LoVo (cell line): ENCODE results near the gene TAF4.
"Not testable (repeated sequence)": the region's sequence is repeated elsewhere in the genome, so short reads cannot be mapped to it uniquely, and the experiment has no call there.

Experiments
- DNase-seq: peaks from one replicate; pipeline ENCODE4 v3.0.0-alpha.2; 2016; ENCODE audit warnings: low spot score

Gene TAF4

DNA sequence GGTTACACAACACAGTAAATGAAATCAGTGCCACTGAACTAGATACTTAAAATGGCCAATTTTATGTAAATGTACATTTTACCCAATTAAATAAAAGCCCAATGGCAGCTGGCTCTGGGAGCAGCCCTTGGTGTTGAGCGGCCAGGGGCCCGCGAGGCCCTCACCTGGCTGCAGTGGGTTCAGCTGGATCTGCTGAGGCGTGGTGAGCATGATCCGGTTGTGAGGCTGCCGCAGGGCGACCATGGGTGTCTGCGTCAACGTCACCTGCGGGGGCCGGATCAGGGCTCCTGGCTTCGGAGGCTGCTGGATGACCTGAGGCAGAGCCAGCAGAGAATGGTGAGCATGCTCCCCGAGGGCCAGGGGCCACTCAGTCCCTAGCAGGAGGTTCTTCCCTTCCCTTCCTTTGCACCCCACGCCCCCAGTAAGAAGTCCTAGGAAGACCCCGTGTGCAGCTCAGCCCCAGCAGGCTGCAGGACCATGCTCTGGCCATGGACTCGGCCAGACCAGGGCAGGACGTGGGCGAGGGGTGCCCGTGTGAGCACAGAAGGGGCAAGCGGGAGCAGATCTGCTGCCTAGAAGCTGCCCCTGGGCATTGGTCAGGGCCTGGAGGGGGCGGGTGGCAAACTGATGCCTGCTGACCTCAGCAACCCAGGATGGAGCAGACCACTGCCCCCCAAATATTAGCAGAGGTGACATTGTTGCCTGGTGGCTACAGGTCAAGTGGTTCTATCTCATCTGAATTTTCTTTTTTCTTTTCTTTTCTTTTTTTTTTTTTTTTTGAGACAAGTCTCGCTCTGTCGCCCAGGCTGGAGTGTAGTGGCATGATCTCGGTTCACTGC, 61.9 kb downstream of the TAF4 start:
- no peak for DNase-seq

DNA sequence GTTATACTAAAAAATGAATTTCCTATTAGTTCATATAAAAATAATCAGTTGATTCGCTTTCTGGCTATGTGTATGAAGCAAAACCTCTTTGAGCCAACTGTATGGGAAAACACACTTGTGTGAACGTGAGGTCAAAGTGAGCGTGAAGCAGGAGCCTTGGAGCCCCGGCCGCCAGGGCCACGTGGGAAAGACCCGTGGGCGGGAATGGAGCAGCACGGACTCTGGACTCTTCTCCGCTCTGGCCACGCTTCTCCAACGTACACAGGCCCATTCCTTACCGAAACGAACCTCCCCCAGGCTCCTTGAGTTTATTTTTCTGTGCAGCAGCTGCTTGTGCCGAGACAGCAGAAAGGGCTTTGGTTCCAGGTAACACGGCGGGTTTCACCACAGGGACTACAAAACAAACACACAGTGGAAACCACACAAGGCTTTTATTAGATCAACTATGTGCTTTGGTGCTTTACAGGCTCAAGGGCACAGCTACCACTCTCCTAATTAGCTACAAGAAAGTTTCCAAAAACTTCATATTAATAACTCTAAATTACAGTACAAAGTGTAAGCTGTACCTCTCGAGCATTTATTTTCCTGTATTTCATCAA, 62.7 kb downstream of the TAF4 start:
- DNase-seq = no peak

DNA sequence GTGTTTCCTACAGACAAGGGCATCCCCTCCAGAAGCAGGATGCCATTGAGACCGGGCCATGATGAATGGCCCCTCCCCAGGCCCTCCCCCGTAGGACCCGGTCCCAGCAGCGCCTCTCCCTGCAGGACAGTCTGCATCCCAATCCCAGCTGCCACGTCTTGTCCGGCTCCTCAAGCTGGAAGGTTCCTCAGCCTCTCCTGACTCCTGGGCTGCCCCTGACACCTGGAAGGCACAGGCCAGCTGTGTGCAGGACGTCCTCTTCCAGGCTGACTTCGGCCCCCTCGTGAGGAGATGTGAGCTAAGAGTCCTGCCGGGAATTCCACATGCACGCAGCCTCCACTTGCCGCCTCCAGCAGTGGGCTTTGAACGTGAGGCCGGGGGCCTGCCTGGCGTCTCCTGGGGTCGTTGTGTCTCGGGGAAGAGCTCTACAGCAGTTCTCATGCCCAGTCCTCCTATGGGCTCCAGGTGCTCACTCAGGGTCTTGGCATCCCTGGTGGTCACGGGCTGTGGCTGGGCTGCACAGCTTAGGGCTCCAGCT, 64.4 kb downstream of the TAF4 start:
- DNase-seq = no peak

DNA sequence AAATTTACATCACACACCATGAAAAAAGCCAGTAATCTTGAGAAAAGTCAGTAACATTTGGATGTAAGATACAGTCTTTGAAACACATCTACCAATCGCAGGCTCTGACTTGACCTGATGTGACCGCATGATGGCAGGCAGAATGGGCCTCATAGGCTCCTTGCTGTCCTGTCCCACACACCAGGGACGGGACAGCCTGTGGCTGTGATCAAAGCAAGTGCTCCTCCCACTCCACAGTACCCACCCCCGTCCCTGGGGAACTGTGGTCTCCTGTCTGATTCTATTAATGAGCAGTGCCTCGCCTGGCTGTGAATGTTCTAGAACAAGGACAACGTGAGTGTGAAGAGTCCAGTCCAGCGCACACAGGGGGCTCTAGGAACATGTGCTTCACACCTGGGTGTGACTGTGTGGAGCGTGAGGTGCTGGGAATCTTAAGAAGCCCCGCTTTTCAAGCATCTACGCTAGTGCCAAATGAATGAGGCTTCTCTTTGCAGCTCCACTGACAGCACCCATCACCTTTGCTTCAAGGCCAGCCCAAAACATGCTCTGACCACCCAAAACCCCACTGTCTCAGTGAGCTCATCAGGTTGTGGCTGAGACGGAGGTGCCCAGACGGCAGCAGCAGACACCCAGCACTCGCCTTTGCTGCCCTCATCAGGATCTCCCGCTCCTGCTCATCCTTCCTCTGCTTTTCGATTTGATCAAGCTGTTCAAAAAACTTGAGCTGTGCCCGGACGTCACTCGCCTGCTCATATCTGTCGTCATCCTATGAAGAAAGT, 67.1 kb downstream of the TAF4 start:
- DNase-seq = no peak

DNA sequence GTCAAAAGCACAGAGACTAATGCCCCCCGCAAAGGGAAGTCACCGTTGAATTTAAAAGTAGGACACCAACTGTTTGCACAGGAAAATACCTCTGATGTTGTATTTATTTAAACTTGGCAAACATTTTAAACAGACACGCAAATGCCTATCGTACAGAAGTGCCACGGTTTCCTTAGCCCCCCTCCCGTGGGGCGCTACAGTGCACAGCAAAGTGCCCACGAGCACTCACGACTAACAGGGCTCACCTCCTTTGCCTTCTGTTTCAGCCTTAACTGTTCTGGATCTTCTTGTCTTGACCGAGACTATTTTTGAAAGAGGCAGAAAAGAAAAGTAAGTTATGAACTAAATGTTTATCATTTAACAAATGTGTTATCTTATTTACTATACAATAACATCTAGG, 67.8 kb downstream of the TAF4 start:
- DNase-seq = no peak

DNA sequence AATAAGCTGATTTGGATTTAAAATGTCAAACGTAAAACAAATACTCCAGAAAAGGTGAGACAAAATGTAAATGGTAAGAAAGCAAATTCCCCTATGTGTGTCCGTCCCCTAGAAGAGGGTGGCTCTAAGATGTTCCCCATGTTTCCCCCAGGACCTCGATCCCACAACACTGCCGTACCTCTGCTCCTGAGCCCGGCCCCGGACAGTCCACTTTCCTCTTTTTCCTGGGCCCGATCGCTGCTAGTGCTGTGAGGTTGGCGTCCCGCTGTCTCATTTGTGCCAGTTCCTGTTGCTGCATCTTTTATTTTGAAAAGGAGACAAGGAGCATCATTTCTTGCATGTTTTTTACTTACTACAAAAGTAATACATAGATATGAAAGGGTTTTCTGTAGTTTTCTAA, 68.3 kb downstream of the TAF4 start:
- DNase-seq = no peak

DNA sequence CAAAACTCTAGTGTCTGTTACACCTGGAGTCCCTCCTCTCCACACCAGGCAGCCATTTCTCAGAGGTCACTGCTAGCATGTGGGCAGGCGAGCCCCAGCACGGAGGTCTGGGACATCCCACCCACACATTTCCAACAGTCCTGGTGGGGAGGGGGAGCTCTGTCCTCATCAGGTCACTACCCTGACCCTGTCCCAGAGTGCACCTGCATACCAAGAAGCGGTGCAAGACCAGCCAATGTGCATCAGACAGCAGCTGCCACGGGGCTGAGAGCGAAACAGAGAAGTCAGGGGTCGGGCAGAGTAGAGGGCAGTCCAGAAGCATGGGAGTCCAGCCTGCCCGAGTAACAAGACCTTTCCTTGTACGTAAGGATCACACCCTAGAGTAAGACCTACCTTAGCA, 71.1 kb downstream of the TAF4 start:
- DNase-seq = no peak

DNA sequence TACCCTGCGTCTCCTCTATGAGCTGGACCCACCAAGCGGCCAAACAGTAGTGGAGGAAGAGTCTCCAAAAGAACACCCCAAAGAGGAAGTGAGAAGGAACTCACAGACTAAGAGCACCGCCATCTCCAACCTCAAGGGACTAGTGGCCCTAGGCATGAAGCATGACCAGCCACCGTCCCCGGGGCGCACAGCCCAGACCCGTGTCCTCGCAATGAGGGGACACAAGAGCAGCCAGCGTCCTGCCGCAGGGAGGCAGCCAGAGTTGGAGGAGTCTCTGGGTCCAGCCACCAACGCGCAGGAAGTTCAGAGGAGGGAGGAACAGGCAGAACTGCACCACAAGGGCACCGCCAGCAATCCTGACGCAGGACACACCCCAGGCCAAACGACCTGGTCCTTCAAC, 72.6 kb downstream of the TAF4 start:
- DNase-seq = no peak

DNA sequence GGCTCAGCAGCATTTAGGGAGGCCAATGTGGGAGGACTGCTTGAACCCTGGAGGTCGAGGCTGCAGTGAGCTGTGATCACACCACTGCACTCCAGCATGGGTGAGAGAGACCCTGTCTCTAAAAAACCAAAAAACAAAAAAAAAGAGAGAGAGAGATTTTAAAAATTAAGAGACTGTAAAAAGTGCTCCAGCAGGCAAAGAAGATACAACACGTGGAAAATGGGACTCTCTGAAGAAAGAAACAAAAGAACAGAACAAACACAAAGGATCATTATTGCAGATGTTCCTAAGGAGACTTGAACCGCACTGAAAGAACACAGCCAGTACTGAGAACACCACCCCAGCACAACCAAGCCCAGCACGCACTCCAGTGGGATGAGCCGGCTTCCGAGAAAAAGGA, 74.2 kb downstream of the TAF4 start:
- no peak for DNase-seq

DNA sequence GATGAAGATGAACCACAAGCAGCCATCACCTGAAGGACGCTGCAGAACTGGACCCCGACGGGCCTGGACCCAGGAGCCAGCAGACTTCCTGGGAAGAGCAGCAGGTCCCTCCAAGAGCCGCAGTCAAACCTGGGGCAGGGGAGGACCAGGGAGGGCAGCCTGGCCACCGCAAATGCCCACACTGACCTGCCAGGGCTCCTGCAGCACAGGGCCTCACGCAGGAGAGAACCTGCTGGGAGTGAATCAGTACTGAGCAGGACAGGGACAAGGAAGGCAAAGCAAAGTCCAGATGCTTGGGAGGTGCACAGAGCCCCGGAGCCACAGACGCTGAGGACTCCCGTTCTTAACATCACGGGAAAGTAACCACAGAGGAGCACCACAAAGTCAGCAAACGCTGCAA, 75.2 kb downstream of the TAF4 start:
- DNase-seq = no peak

DNA sequence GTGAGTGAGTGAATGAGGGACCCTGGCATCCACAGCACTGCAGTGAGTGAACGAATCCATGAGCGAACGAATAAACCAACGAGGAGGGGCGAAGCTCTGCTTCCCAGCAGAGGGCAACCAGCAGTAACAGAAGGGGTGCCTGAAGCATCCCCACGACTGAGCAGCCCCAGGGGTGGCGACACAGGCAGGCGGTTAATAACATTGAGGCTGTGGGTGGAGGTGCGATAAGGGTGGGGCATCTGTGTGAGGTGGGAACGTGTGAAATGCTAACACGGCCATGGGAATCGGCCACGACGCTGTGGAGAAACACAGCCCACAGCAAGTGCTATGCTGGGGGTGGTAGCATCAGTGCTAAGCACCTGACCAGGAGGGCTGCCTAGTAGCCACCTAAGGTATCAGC, 75.9 kb downstream of the TAF4 start:
- no peak for DNase-seq

DNA sequence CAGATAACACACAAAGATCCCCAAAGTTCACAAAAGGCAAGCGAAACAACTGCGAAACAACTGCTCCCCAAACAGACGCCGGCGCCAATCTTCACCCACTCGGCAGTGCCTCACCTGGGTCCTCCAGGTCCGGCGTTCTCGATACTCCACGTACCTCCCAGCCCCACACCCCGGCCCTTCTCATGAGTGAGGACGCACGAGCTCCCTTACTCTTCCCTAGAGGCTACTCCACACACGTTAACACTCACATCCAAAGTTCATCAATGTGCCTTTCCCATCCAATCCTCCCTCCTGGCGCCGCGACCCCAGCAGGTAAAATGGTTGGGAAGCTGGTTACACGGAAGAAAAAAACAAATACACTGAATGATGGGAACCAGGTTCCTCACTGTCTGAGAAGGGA, 77.0 kb downstream of the TAF4 start:
- no peak for DNase-seq

DNA sequence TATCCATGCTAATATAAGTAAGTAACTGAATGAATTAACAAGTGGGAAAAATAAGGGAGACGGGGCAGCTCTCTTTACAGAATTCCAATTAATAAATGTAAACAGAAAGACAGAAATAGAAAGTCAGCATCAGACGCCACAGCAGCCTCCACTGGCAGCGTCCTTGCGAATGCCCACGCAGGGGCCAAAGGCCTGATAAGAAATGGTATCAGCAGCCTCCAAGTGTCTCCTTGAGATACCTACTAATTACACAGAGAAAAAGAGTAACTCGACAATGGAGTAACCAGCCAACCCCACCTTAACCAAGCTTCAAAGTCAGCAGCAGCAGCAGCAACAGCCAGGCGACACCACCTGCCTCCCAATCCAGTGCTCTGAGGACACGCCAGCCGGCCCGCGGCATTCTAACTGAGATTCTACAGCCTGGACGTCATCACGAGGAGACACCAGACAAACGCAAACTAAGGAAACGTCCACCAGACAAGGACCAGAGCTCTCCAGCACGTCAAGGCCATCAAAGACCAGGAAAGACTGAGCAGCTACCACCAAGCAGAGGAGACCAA, 78.8 kb downstream of the TAF4 start:
- DNase-seq = no peak

DNA sequence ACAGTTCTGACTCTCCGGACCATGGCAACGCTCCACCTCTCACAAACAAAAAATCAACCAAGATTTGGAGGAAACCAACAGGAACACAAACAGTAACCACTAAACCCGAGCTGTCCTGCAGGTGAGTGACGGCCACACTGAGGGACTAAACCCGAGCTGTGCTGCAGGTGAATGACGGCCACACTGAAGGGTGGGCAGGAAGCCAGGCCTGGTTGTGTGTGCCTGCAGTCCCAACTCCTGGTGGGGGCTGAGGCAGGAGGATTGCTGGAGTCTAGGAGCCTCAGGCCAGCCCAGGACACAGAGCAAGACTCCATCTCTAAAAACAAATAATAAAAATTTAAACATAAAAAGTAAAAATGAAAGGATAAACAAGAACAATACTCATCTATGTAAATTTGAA, 80.6 kb downstream of the TAF4 start:
- DNase-seq = no peak

DNA sequence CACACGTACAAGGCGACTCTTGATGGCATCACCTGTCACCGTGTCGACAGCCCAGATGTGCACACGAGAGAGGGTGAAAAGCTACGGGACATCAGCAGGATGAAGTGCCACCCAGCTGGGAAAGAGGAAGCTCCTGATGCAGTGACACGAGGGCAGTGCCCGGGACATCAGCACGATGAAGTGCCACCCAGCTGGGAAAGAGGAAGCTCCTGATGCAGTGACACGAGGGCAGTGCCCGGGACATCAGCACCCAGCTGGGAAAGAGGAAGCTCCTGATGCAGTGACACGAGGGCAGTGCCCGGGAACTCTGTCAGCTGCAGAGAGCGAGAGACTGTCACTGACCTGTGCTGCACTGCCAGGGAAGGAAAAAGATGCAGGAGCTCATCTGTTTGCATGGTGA, 81.2 kb downstream of the TAF4 start:
- DNase-seq = not testable (repeated sequence)

DNA sequence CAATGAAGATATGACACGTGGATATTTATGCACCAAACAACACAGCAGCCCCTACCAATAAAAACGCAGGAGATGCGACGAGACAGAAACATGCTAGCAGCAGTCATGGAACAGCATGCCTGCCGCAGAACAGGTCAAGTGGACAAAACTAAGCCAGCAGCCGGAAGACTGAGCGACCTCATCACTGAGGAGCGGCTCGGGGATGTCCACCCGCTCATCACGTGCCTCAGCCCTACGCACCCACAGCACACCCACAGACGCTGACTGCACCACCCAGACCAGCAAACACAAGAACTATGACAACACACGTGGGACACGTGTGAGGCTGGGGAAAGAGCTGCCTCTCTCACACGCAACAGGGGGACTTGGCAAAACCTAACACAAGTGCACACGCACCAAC, 81.7 kb downstream of the TAF4 start:
- no peak for DNase-seq

DNA sequence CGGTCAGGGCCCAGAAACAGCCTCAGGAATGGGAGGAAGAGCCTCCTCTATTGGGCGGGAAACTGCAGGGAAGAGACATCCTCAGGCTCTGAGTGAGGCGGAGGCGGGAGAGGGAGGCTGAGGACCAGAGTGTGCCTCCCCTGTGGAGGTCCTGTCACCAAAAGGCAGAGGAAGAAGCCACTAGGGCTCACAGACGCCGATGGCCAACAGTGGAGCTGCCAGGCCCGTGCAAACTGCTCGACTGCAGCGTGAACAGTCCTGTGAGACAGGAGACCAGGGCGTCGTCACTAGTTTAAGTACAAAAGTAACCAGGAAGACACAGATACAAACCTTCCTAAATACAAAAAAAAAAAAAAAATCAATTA, 82.7 kb downstream of the TAF4 start:
- no peak for DNase-seq

DNA sequence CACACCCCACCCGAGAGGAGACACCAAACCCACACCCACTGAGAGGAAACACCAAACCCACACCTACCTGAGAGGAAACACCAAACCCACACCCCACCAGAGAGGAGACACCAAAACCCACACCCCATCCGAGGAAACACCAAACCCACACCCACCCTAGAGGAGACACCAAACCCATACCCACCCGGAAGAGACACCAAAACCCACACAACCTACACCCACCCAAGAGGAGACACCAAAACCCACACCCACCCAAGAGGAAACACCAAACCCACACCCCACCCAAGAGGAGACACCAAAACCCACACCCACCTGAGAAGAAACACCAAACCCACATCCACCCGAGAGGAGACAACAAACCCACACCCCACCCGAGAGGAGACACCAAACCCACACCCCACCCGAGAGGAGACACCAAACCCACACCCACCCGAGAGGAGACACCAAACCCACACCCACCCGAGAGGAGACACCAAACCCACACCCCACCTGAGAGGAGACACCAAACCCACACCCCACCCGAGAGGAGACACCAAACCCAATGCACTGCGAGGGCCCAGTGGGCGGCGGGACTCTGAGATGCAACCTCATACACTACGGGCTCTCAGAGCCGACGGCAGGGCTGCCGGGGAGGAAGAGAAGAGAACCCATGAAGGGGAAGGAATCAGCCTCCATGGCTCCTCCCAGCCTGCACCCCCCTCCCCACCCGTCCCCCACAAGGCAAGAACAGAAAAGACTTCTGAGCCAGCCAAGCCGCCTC, 83.3 kb downstream of the TAF4 start:
- DNase-seq = no peak

DNA sequence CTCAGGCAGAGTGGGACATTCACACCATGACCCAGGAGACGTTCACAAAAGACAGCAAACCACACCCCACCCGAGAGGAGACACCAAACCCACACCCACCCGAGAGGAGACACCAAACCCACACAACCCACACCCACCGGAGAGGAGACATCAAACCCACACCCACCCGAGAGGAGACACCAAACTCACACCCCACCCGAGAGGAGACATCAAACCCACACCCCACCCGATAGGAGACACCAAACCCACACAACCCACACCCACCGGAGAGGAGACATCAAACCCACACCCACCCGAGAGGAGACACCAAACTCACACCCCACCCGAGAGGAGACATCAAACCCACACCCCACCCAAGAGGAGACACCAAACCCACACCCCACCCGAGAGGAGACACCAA, 84.0 kb downstream of the TAF4 start:
- not testable (repeated sequence) for DNase-seq

DNA sequence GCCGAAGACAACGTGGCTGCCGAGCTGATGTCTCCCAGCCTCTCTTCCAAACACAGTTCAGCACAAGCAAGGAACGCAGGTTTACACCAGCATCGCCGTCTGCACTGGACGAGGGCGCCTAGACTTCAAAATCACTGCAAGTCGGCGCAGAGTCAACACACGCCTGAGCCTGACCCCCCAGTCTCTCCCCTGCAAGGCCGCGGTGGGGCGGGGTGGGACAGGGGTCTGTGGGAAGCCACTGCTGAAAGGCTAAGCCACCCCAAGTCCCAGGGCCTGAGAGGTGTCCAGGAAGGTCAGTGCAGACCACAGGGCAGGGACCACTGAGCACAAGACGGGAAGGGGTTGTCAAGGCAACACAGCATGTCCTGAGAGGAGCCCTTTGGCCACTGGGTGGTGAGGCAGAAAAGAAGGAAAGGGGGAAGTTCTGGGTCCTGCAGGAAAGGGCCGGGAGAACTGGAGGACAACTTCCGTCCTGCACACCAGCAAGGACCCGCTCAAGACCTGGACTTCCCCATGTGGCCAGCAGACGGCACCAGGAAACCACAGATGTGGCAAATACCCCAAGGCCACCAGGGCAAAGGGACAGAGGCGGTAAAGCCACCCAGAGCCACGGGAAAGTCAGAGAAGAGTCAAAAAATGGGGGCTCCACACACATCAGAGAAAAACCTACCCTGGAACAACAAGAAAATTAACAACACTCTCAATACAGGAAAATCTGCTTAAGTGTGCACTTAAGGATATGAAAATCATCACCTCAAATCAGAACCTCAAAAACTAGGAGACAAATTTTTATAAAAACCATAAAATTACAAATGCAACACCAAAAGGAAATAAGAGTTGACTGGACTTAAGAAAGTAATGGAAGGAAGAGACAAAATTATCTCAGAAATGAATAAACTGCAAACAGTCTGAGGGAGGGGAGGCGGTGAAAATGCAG, 84.8 kb downstream of the TAF4 start:
- DNase-seq = no peak
